Colonic mucosa (tissue), 4 donors: ENCODE results near the gene LGALS14. TPM values are rescaled to one million over a fixed set of nuclear protein-coding genes. Genes with fewer than 3 reads are reported as not detected.

Experiments
- DNase-seq: peaks from one replicate; pipeline ENCODE4 v3.0.0-alpha.2; 2020
- H3K27ac ChIP-seq: fragments of 200-600 bp; one replicate; pipeline ENCODE4 v1.8.0; 2021
- H3K27me3 ChIP-seq: fragments of 200-600 bp; one replicate; pipeline ENCODE4 v1.8.0; 2021
- H3K36me3 ChIP-seq: fragments of 200-600 bp; one replicate; pipeline ENCODE4 v1.8.0; 2021
- H3K4me1 ChIP-seq: fragments of 200-600 bp; one replicate; pipeline ENCODE4 v1.8.0; 2021; ENCODE audit warnings: mild to moderate bottlenecking
- H3K4me3 ChIP-seq: fragments of 200-600 bp; one replicate; pipeline ENCODE4 v1.8.0; 2021
- H3K9ac ChIP-seq, 2 donors: one replicate each; pipeline ENCODE4 v1.7.0; 2013; ENCODE audit warnings: control low read depth in 2 of 2, low read depth in 2 of 2, low read length in 2 of 2
- H3K9me3 ChIP-seq: fragments of 200-600 bp; one replicate; pipeline ENCODE4 v1.8.0; 2021
- intact Hi-C: fragments of 100-400 bp; cut with DNase I; formaldehyde crosslinking; loops from one replicate; pipeline ENCODE4 v1.14.1; 2022
- total RNA-seq, 2 donors: library from RNA; stranded (reverse); fragmentation: NEBNext Ultra II Directional in 1 of 2; extraction: Animal tissue kit (Norgen Biotek cat#: 25700) in 1 of 2; gene quantifications; one replicate each; pipeline ENCODE4 v1.2.1, GENCODE V29; 2021
- TF ChIP-seq, protein P1 (sequence below): fragments of 200-600 bp; IDR thresholded peaks from one replicate; pipeline ENCODE4 v1.8.0; 2022; ENCODE audit warnings: antibody characterized with exemption, mild to moderate bottlenecking
- donor health status: healthy.
- donor health status: DM: no; HTN: no; CAD: no.
- donor health status: DM: no; HTN: no; CAD: no.

Gene LGALS14
- total RNA-seq, 2 donors from 2014 or later = not detected

DNA sequence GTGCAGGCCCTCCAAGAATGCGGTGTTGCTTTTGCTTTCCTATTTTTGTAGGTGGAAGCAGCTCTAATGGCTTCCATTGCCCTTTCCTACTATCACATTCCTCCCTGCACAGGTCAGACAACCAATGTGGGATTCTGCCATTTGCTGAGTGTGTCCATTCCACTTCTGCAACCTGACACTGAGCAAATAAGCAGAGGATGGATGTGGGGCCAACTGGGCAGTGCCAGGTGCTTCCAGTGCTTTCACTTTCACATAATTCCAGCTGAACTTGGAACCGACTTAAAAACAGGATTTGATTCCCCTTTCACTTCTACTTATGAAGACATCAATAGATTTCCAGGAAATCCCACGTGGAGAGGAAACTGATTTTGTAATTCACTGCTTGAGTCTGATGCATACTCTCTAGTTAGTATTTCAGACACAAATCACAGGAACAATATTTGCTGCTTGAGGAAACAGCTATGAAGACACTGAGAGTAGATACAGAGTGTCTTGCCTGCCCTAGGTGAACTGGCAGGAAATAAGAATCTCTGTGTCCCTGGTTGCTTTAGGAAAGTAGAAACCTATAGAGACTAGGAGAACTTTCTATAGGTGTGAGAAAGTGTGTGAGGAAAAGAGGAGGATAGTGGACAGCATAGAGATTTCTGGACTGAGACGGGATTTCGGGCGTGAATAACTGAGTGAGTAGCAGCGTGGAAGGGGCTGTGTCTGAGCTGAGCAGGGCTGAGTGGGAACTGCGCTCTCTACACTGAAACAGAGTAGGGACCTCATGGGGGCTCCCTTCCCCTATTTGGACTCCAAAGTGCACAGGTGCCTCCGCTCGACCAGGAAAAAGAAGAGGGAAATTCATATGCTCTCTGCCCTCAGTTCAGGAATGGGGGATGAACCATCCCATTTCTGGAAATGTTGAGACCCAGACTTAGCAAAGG, 26.1 kb upstream of the LGALS14 start:
- H3K4me1 ChIP-seq = no peaks in the 10 kb centered on the region
- no peaks in the 10 kb centered on the region for H3K9me3 ChIP-seq
- H3K36me3 ChIP-seq = no peaks in the 10 kb centered on the region
- intact Hi-C loops = no loop called here
- TF ChIP-seq, protein P1, sequence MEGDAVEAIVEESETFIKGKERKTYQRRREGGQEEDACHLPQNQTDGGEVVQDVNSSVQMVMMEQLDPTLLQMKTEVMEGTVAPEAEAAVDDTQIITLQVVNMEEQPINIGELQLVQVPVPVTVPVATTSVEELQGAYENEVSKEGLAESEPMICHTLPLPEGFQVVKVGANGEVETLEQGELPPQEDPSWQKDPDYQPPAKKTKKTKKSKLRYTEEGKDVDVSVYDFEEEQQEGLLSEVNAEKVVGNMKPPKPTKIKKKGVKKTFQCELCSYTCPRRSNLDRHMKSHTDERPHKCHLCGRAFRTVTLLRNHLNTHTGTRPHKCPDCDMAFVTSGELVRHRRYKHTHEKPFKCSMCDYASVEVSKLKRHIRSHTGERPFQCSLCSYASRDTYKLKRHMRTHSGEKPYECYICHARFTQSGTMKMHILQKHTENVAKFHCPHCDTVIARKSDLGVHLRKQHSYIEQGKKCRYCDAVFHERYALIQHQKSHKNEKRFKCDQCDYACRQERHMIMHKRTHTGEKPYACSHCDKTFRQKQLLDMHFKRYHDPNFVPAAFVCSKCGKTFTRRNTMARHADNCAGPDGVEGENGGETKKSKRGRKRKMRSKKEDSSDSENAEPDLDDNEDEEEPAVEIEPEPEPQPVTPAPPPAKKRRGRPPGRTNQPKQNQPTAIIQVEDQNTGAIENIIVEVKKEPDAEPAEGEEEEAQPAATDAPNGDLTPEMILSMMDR = no peak
- H3K27ac ChIP-seq = no peak overlapping the region
- H3K9ac ChIP-seq = no peak overlapping the region
- no peak for DNase-seq
- H3K27me3 ChIP-seq = no peaks in the 10 kb centered on the region
- no peak overlapping the region for H3K4me3 ChIP-seq

DNA sequence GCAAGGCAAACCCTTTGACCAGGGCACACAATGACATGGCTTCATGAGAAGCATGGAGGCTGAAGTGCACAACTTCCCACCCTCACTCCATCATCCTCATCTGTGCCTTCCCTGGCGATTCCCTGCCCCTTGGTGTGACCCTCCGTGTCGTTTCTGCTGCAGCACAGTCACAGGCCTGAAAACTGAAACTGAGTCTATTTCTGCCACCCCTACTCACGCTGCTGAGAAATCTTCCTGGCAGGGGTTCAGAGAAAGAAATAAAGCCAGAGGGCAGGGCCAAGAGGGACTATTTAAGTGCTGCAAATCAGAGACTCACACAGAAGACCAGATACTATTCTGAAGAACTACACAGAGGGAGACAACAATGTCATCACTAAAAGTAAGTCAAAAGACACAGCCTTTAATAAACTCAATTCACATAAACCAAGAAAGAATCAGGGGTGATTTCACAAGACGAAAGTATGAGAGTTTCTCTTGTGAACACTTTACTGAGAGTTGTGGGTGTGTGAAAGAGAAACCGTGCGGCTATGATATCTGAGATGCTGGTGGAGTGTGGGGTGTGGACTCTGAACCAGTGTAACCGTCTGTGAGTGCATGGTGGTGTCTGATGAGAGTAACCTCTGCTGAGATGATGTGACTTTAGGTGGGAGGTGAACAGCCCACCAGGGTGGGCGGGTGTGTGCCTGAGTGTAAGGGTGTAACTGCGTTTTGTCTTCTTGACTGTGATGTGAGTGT, 25.1 kb upstream of the LGALS14 start:
- no peaks in the 10 kb centered on the region for H3K4me1 ChIP-seq
- no peaks in the 10 kb centered on the region for H3K27me3 ChIP-seq
- no peak overlapping the region for H3K27ac ChIP-seq
- H3K36me3 ChIP-seq = no peaks in the 10 kb centered on the region
- intact Hi-C loops = no loop called here
- H3K4me3 ChIP-seq = no peak overlapping the region
- no peak for DNase-seq
- TF ChIP-seq, protein P1 = no peak
- no peak overlapping the region for H3K9ac ChIP-seq
- H3K9me3 ChIP-seq = no peaks in the 10 kb centered on the region

DNA sequence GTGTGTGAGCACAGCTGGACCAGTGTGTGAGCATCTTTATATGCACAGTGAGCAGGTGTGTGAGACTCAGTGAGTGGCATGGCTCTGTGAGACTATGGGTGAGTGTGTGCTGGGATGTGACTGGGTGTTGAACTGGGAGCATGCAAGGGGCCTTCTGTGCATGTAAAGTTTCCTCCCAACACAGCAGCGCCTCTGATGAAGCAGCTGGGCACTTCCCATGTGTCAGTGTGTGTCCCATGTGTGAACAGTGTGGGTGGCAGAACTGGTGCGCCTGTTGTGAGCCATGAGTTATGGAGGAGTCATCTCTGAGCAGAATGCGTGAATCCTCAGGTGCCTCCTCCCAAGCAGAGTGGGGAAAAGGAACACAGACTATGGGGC, 24.5 kb upstream of the LGALS14 start:
- no peak overlapping the region for H3K4me3 ChIP-seq
- H3K27me3 ChIP-seq = no peaks in the 10 kb centered on the region
- H3K27ac ChIP-seq = no peak overlapping the region
- DNase-seq = no peak
- H3K9ac ChIP-seq = no peak overlapping the region
- TF ChIP-seq, protein P1 = no peak
- H3K4me1 ChIP-seq = no peaks in the 10 kb centered on the region
- H3K9me3 ChIP-seq = no peaks in the 10 kb centered on the region
- intact Hi-C loops = no loop called here
- no peaks in the 10 kb centered on the region for H3K36me3 ChIP-seq

DNA sequence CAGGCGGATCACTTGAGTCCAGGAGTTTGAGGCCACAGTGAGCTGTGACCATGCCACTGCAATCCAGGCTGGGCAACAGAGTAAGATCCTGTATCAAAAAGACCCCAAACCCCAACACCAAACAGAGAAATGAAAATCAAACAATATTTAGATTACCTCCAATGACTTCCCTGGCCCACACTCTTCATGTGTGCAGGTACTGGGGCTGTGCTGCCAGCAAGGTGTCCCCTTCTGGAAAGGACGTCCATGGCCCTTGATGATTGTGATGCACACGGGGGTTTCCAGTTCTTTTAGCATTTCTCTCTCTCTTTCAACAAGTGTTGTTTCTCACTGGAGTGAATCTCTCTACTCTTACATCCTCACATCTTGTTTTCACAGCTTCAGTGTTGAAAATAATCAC, 23.7 kb upstream of the LGALS14 start:
- no peak overlapping the region for H3K27ac ChIP-seq

DNA sequence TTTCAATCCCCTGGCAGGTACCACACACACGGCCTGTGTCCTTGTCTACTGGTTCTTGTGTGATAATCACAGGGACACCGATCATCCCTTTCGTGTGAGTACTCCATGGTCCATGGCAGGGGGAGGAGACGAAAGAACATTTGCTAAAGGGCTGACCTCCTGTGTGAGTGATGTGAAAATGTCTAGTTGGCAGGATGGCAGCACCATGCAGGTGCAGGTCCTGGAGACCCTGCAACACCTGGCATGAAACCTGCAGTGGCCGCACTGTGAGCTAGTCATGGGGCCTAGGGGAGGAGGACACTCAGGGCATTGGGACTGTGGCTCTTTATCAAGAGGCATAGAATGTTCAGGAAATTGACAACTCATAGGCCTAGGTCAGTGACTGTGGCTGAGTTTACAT, 22.9 kb upstream of the LGALS14 start:
- no peak for DNase-seq
- Histone ChIP-seq H3K36me3 (no peaks in the 10 kb centered on the region), H3K27ac (no peak overlapping the region), H3K9ac (no peak overlapping the region), H3K4me3 (no peak overlapping the region), H3K4me1 (no peaks in the 10 kb centered on the region), H3K27me3 (no peaks in the 10 kb centered on the region), H3K9me3 (no peaks in the 10 kb centered on the region)
- TF ChIP-seq, protein P1 = no peak
- intact Hi-C loops = no loop called here

More for the DNA sequence above, 23.7 kb upstream of the LGALS14 start:
- Histone ChIP-seq H3K9ac (no peak overlapping the region), H3K4me3 (no peak overlapping the region), H3K36me3 (no peaks in the 10 kb centered on the region), H3K9me3 (no peaks in the 10 kb centered on the region), H3K27me3 (no peaks in the 10 kb centered on the region), H3K4me1 (no peaks in the 10 kb centered on the region)
- DNase-seq = no peak
- intact Hi-C loops = no loop called here
- TF ChIP-seq, protein P1 = no peak
